HG02970 (cell line): ENCODE measurements around the gene RILPL1.
"Not testable (repeated sequence)": the region's sequence is repeated elsewhere in the genome, so short reads cannot be mapped to it uniquely, and the experiment has no call there.

Experiments used
- ATAC-seq: cut with Tn5 transposase; IDR thresholded peaks from one replicate; pipeline ENCODE4 v1.9.1; 2021; ENCODE audit warnings: mild to moderate bottlenecking, moderate library complexity, moderate number of reproducible peaks; ENCODE audit not compliant: unreplicated experiment, low FRiP score

Gene RILPL1

DNA sequence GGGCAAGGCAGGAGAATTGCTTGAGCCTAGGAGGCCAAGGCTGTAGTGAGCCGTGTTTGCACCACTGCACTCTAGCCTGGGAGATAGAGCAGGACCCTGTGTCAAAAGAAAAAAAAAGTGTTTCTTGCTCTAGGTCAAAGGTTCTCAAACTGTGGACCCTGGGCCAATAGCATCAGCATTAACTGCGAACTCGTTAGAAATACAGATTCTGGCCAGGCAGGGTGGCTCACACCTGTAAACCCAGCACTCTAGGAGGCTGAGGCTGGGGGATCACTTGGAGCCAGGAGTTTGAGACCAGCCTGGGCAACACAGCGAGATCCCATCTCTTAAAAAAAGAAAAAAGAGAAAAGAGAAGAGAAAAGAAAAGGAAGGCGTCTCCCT lies 97.9 kb downstream of the RILPL1 start:
- no peak for ATAC-seq

DNA sequence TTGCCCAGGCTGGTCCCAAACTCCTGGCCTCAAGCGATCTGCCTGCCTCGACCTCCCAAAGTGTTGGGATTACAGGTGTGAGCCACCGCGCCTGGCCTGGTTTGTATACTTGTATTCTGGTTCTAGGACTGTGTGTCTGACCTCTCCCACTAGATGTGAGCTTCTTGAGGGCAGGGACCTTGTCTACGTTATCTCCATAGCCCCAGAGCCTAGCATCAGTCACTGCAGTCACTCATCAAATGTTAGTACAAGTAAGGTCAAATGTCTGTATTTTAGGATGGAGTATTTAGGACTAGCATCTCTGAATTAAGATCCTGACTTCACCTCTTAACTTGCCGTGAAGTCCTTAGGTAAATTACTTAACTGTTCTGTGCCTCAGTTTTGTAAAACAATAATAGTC lies 99.9 kb downstream of the RILPL1 start:
- no peak for ATAC-seq

DNA sequence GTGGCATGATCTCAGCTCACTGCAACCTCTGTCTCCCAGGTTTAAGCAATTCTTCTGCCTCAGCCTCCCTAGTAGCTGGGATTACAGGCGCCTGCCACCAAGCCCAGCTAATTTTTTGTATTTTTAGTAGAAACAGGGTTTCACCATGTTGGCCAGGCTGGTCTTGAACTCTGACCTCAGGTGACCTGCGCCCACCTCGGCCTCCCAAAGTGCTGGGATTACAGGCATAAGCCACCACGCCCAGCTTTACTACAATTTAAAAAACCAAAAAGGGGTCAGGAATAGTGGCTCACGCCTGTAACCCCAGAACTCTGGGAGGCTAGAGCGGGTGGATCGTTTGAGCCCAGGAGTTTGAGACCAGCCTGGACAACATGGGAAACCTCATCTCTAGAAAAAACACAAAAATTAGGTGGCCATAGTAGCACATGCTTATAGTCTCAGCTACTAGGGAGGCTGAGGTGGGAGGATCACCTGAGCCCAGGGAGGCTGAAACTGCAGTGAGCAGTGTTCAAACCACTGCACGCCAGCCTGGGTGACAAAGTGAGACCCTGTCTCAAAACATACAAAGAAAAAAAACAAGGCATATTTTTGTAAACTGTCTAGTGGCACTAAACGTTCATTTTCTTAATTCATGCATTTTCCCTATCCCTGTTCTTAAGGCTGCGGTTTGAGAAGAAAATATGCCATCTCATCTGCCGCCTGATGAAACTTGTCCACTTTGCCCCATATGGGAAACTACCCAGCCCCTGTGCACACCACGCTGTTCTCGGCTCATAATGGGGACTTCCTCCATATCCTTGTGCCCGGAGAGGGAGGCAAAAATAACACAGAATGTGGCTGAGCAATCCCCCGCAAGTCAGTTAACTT lies 101.3 kb downstream of the RILPL1 start:
- ATAC-seq = not testable (repeated sequence)

DNA sequence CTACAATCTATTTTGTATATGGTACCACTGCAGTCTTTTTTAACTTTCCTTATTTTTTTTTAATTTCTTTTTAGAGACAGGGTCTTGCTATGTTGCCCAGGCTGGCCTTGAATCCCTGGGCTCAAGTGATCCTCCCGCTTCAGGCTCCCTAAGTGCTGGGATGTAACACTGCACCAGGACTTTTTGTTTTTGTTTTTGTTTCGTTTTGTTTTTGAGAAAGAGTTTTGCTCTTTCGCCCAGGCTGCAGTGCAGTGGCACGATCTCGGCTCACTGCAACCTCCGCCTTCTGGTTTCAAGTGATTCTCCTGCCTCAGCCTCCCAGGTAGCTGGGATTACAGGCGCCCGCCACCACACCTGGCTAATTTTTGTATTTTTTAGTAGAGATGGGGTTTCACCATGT lies 104.4 kb downstream of the RILPL1 start:
- not testable (repeated sequence) for ATAC-seq

DNA sequence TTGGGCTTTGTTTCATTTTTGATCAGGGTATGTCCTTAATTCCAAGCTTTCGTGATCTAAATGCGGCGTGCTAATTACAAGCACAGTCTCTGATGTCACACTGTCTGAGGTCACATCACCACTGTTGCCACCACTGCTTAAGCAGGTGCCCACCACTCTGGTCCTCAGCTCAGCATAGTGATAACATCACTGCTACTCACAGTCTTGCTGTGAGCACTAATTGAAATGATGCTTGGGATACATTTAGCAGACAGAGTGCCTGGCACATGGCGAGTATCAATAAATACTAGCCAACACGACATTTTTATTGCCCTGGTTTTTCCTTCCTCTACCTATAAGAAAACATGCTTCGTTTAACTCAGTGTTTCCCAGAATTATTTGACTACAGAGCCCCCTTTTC lies 104.9 kb downstream of the RILPL1 start:
- ATAC-seq = no peak

DNA sequence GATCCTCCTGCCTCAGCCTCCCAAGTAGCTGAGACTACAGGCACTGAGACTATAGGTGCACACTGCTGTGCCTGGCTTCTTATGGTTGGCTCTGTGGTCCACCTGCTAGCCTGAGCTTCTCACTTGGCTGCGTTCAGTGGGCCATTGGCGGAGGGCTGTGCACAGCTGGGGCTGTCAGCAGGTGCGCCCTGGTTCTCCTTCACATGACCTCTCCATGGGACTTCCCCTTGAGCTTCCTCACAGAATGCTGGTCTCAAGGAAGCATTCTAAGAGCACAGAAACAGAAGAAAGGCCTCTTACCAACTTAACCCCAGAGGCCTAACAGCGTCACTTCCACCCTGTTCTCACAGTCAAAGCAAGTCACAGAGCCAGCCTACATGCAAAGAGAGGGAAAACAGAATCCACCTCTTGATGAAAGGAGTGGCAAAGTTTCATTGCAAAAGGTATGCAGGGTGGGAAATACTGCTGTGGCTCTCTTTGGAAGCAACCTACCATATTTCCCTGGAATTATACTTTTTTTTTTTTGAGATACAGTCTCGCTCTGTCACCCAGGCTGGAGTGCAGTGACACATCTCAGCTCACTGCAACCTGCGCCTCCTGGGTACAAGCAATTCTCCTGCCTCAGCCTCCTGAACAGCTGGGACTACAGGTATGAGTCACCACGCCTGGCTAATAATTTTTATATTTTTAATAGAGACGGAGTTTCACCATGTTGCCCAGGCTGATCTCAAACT lies 106.3 kb downstream of the RILPL1 start:
- ATAC-seq = peak; percentile 78

DNA sequence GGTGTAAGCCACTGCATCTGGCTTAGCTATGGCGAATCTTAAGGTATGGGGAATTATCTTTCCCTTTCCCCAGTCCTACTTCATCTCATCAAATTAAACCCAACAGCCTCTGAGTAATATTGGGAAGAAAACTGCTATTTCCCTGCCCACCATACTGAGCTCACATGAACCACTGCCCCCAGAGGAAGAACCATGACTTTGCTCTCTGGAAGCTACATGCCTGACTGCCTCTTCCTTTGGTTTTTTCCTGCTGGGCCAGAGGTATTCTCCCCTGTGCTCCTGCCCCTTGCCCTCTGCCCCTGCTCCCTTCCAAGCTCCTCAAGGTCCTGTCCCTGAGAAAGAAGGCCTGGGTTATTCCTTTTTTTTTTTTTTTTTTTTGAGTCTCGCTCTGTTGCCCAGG lies 112.2 kb downstream of the RILPL1 start:
- ATAC-seq = no peak
